HEK293 (cell line): ENCODE data around the gene BIN2.
A peak's percentile ranks its signal among the peaks of the same experiment; 100 is the strongest.

ENCODE experiments used
- CTCF ChIP-seq: fragments of 450-650 bp; formaldehyde crosslinking; IDR thresholded peaks from 2 replicates; pipeline ENCODE4 v1.5.1; 2016; ENCODE audit warnings: missing biosample characterization, missing genetic modification characterization
- PBX3 ChIP-seq: sonication (generic); formaldehyde crosslinking; IDR thresholded peaks from 2 replicates; pipeline ENCODE4 v1.8.1; 2022; ENCODE audit warnings: mild to moderate bottlenecking, moderate library complexity, missing genetic modification reagents
- SP2 ChIP-seq: fragments of 450-650 bp; formaldehyde crosslinking; IDR thresholded peaks from 2 replicates; pipeline ENCODE4 v1.5.1; 2016; ENCODE audit warnings: missing biosample characterization, missing genetic modification characterization
- TCF7L2 ChIP-seq: IDR thresholded peaks from 2 replicates; pipeline ENCODE4 v1.6.1; 2011; ENCODE audit warnings: low read depth, mild to moderate bottlenecking, inconsistent platforms, low read length, moderate library complexity, borderline replicate concordance
- ZBTB20 ChIP-seq: fragments of 450-650 bp; formaldehyde crosslinking; IDR thresholded peaks from 2 replicates; pipeline ENCODE4 v1.5.1; 2016; ENCODE audit warnings: missing biosample characterization, missing genetic modification characterization
- ZBTB44 ChIP-seq: fragments of 450-650 bp; IDR thresholded peaks from 2 replicates; pipeline ENCODE4 v1.5.1; 2018; ENCODE audit warnings: missing biosample characterization, mild to moderate bottlenecking, missing genetic modification characterization
- ZFP69B ChIP-seq: fragments of 450-650 bp; formaldehyde crosslinking; IDR thresholded peaks from 2 replicates; pipeline ENCODE4 v1.5.1; 2016; ENCODE audit warnings: missing biosample characterization, missing genetic modification characterization
- ZNF10 ChIP-seq: fragments of 450-650 bp; formaldehyde crosslinking; IDR thresholded peaks from 2 replicates; pipeline ENCODE4 v1.5.1; 2017; ENCODE audit warnings: missing biosample characterization, missing genetic modification characterization
- ZNF114 ChIP-seq: fragments of 450-650 bp; formaldehyde crosslinking; IDR thresholded peaks from 2 replicates; pipeline ENCODE4 v1.5.0; 2017; ENCODE audit warnings: missing biosample characterization, missing genetic modification characterization
- ZNF398 ChIP-seq: fragments of 450-650 bp; formaldehyde crosslinking; IDR thresholded peaks from 2 replicates; pipeline ENCODE4 v1.5.1; 2017; ENCODE audit warnings: missing biosample characterization, missing genetic modification characterization
- ZNF530 ChIP-seq: fragments of 450-650 bp; formaldehyde crosslinking; IDR thresholded peaks from 2 replicates; pipeline ENCODE4 v1.5.1; 2016; ENCODE audit warnings: low read depth, missing biosample characterization, missing genetic modification characterization
- ZNF677 ChIP-seq: fragments of 450-650 bp; IDR thresholded peaks from 2 replicates; pipeline ENCODE4 v1.5.0; 2018; ENCODE audit warnings: missing biosample characterization, mild to moderate bottlenecking, missing genetic modification characterization, moderate library complexity
- ZNF704 ChIP-seq: fragments of 450-650 bp; formaldehyde crosslinking; IDR thresholded peaks from 2 replicates; pipeline ENCODE4 v1.5.1; 2016; ENCODE audit warnings: missing biosample characterization, missing genetic modification characterization

- TF ChIP-seq ZNF10 (tag by site-specific recombination) (no peak), PBX3 (no peak), CTCF (tag by site-specific recombination) (peak; percentile 64; the same call in 1 of the 2 replicates), ZNF677 (tag by site-specific recombination) (no peak), ZNF398 (tag by site-specific recombination) (no peak), ZBTB44 (tag by site-specific recombination) (no peak), ZNF704 (no peak), ZFP69B (no peak), SP2 (tag by site-specific recombination) (no peak), ZBTB20 (tag by site-specific recombination) (no peak), ZNF114 (tag by site-specific recombination) (no peak), ZNF530 (tag by site-specific recombination) (no peak), TCF7L2 (no peak)
Observed at GRCh38 chr12:51246254-51246853, 77.6 kb downstream of the BIN2 start.
